Measurements from ENCODE around the gene AKT2.

DNA sequence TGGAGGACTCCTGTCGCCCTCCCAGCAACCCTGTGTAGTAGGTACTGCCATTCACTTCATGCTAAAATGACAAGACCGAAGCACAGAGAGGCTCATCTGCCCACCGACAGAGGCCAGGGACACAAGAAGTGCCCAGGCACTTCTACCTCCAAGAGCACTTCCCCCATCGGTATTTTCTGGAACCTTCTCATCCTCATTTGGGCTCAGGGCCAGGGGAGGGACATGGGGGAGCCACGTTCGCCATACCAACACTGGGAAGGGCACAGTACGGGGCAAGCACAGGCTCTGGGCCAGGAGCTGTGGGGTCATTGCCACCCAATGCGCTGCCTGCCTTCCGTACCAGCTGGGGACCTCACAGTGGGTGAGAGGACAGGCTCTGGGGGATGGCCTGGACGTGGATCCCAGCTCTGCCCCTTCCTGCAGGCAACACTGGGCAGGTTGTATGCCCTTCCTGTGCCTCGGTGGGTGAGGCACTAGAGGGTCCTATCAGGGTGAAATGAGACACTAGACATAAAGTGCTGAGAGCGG lies 37.3 kb downstream of the AKT2 start:
- no peak for TF ChIP-seq POLR2A (IDR thresholded peaks at IDR 0.05)
- no peak for TF ChIP-seq POLR2AphosphoS5 (IDR thresholded peaks at IDR 0.05)

All from gastroesophageal sphincter (tissue), 2 donors.